ENCODE results near the gene PRDM16. TPM values are rescaled to one million over a fixed set of nuclear protein-coding genes. Genes with fewer than 3 reads are reported as not detected.

PRDM16 gene
- total and polyA plus RNA-seq, 2 of the 13 experiments (the other 11 are each of a cell fraction or from before 2014, with no cell fraction given): 0.15 to 0.81 TPM

DNA sequence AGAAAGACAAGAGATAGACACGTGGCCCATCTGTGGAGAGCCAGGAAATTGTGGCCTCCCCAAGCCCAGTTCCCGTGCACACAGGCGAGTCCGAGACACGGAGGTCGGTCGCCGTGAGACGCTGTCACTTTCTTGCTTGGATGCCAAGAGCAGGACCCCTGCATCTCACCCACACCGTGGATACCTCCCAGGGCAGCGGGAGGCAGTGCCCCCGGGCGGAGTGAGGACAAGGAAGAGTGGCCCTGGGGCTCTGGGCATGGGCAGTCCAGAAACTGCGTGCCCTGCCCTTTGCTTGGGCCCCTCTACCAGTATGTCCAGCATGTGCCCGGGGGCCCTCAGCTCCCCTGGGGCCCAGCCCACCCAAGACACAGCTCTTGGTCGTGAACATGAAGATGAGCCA lies 360.8 kb downstream of the PRDM16 start (continued):
- TF ChIP-seq, protein P1, sequence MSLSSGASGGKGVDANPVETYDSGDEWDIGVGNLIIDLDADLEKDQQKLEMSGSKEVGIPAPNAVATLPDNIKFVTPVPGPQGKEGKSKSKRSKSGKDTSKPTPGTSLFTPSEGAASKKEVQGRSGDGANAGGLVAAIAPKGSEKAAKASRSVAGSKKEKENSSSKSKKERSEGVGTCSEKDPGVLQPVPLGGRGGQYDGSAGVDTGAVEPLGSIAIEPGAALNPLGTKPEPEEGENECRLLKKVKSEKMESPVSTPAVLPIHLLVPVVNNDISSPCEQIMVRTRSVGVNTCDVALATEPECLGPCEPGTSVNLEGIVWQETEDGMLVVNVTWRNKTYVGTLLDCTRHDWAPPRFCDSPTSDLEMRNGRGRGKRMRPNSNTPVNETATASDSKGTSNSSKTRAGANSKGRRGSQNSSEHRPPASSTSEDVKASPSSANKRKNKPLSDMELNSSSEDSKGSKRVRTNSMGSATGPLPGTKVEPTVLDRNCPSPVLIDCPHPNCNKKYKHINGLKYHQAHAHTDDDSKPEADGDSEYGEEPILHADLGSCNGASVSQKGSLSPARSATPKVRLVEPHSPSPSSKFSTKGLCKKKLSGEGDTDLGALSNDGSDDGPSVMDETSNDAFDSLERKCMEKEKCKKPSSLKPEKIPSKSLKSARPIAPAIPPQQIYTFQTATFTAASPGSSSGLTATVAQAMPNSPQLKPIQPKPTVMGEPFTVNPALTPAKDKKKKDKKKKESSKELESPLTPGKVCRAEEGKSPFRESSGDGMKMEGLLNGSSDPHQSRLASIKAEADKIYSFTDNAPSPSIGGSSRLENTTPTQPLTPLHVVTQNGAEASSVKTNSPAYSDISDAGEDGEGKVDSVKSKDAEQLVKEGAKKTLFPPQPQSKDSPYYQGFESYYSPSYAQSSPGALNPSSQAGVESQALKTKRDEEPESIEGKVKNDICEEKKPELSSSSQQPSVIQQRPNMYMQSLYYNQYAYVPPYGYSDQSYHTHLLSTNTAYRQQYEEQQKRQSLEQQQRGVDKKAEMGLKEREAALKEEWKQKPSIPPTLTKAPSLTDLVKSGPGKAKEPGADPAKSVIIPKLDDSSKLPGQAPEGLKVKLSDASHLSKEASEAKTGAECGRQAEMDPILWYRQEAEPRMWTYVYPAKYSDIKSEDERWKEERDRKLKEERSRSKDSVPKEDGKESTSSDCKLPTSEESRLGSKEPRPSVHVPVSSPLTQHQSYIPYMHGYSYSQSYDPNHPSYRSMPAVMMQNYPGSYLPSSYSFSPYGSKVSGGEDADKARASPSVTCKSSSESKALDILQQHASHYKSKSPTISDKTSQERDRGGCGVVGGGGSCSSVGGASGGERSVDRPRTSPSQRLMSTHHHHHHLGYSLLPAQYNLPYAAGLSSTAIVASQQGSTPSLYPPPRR (CRISPR knock-in tag; IDR thresholded peaks at IDR 0.05; ENCODE audit: borderline replicate concordance): no peak
- TF ChIP-seq FOXK2 (IDR thresholded peaks at IDR 0.05) (no peak), ZNF460 (CRISPR knock-in tag; IDR thresholded peaks at IDR 0.05; ENCODE audit: borderline replicate concordance) (no peak), ZFP37 (CRISPR knock-in tag; IDR thresholded peaks at IDR 0.05; ENCODE audit: borderline replicate concordance) (no peak), ZNF749 (CRISPR knock-in tag; IDR thresholded peaks at IDR 0.05; ENCODE audit: borderline replicate concordance) (no peak), ZNF296 (CRISPR knock-in tag; conservative IDR thresholded peaks at IDR 0.05) (no peak), ATF7-NPFF (CRISPR knock-in tag; IDR thresholded peaks at IDR 0.05; ENCODE audit: low read depth) (no peak)
- TF ChIP-seq, protein P2, sequence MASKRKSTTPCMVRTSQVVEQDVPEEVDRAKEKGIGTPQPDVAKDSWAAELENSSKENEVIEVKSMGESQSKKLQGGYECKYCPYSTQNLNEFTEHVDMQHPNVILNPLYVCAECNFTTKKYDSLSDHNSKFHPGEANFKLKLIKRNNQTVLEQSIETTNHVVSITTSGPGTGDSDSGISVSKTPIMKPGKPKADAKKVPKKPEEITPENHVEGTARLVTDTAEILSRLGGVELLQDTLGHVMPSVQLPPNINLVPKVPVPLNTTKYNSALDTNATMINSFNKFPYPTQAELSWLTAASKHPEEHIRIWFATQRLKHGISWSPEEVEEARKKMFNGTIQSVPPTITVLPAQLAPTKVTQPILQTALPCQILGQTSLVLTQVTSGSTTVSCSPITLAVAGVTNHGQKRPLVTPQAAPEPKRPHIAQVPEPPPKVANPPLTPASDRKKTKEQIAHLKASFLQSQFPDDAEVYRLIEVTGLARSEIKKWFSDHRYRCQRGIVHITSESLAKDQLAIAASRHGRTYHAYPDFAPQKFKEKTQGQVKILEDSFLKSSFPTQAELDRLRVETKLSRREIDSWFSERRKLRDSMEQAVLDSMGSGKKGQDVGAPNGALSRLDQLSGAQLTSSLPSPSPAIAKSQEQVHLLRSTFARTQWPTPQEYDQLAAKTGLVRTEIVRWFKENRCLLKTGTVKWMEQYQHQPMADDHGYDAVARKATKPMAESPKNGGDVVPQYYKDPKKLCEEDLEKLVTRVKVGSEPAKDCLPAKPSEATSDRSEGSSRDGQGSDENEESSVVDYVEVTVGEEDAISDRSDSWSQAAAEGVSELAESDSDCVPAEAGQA (IDR thresholded peaks at IDR 0.05; ENCODE audit: low read depth): no peak
- TF ChIP-seq, protein P2 (CRISPR knock-in tag; IDR thresholded peaks at IDR 0.05; ENCODE audit: borderline replicate concordance): no peak
